Spleen (tissue), 7 donors: ENCODE data around the gene PRPF19.

Experiments
- CTCF ChIP-seq, 11 experiments: fragments of 200-600 bp in 7 of 11; fragments of 450-650 bp in 4 of 11; sonication (generic) in 4 of 11; IDR thresholded peaks in 8 of 11; conservative IDR thresholded peaks in 3 of 11; 1 replicate in 7 of 11; 2 replicates in 4 of 11; pipeline versions ENCODE4 v1.4.0 to v1.8.0; 2016 to 2021; ENCODE audit warnings: antibody characterized with exemption in 11 of 11, inconsistent platforms in 4 of 11, mild to moderate bottlenecking in 1 of 11
- POLR2A ChIP-seq, 3 donors: fragments of 450-650 bp; IDR thresholded peaks; one replicate each; pipeline ENCODE4 v1.5.1; 2017; ENCODE audit warnings: antibody characterized with exemption in 3 of 3, mild to moderate bottlenecking in 1 of 3
- POLR2AphosphoS5 ChIP-seq, 3 donors: sonication (generic); formaldehyde crosslinking; IDR thresholded peaks; one replicate each; pipeline ENCODE4 v1.5.1; 2017; ENCODE audit warnings: antibody characterized with exemption in 3 of 3
- donor health status: DM: no; HTN: no; CAD: no; lungs with moderate emphysema.
- donor health status: DM: no; HTN: no; CAD: no.
- donor health status: DM: no; HTN: no; CAD: no.

GRCh38 chr11:60874421-60875365 is 31.7 kb downstream of the PRPF19 start:
- TF ChIP-seq POLR2A (IDR thresholded peaks at IDR 0.05) (no peak), CTCF (IDR thresholded peaks at IDR 0.05 in 8 of 11, conservative IDR thresholded peaks at IDR 0.05 in 3 of 11) (no peak), POLR2AphosphoS5 (IDR thresholded peaks at IDR 0.05) (peak in 1 of 3 donors; percentile 15)
